MCF 10A (cell line): Measurements from ENCODE around the gene ATF7IP2. TPM values are rescaled to one million over a fixed set of nuclear protein-coding genes. Genes with fewer than 3 reads are reported as not detected.
"Not testable (repeated sequence)": the region's sequence is repeated elsewhere in the genome, so short reads cannot be mapped to it uniquely, and the experiment has no call there.

Experiments used
- BruUV-seq: library from RNA; stranded (reverse); fragments of 400-500 nt; replicated peaks from 2 replicates; lab custom pipeline; 2021; lab: Mats Ljungman, UMichigan
- CTCF ChIA-PET: fragments of 300-600 bp; sonication (Branson Sonifier 250); formaldehyde crosslinking; extraction: SDS; loops from one replicate; lab custom pipeline; 2021; ENCODE audit warnings: antibody characterized with exemption, inconsistent platforms; lab: Yijun Ruan, JAX
- POLR2A ChIA-PET: fragments of 300-600, 350-650 bp; sonication (Branson Sonifier 250); formaldehyde crosslinking; extraction: SDS; loops from one replicate; lab custom pipeline; 2020; ENCODE audit warnings: antibody characterized with exemption, inconsistent platforms; lab: Yijun Ruan, JAX
- DNase-seq: peaks from one replicate; pipeline ENCODE4 v3.0.0-alpha.2; 2018; ENCODE audit not compliant: unreplicated experiment
- H3K27ac Mint-ChIP-seq: one replicate; pipeline ENCODE4 v1.8.0; 2022; ENCODE audit warnings: mild to moderate bottlenecking, low read depth, mixed read lengths; ENCODE audit not compliant: unreplicated experiment
- H3K27me3 Mint-ChIP-seq: one replicate; pipeline ENCODE4 v1.8.0; 2022; ENCODE audit warnings: mixed read lengths; ENCODE audit not compliant: insufficient read depth, unreplicated experiment
- H3K36me3 Mint-ChIP-seq: one replicate; pipeline ENCODE4 v1.8.0; 2022; ENCODE audit warnings: mild to moderate bottlenecking, moderate library complexity, mixed read lengths; ENCODE audit not compliant: insufficient read depth, unreplicated experiment
- H3K4me1 Mint-ChIP-seq: one replicate; pipeline ENCODE4 v1.8.0; 2022; ENCODE audit warnings: mixed read lengths; ENCODE audit not compliant: insufficient read depth, unreplicated experiment
- H3K4me3 Mint-ChIP-seq: one replicate; pipeline ENCODE4 v1.8.0; 2022; ENCODE audit warnings: mild to moderate bottlenecking, moderate library complexity, mixed read lengths; ENCODE audit not compliant: unreplicated experiment
- H3K9me3 Mint-ChIP-seq: one replicate; pipeline ENCODE4 v1.8.0; 2022; ENCODE audit warnings: mixed read lengths; ENCODE audit not compliant: unreplicated experiment
- CTCF ChIP-seq: fragments of 200-600 bp; IDR thresholded peaks from one replicate; pipeline ENCODE4 v1.8.0; 2022; ENCODE audit warnings: antibody characterized with exemption, mild to moderate bottlenecking; ENCODE audit not compliant: unreplicated experiment
- intact Hi-C: fragments of 100-400 bp; cut with micrococcal nuclease; formaldehyde crosslinking; loops from 2 replicates; pipeline ENCODE4 v1.14.1; 2022
- total RNA-seq: library from RNA; stranded (reverse); gene quantifications from 2 replicates; pipeline ENCODE4 v1.2.3, GENCODE V29; 2022

The ATF7IP2 gene
- total RNA-seq, 1 experiment from 2014 or later, result 6.5 TPM

GRCh38 chr16:10410469-10410868, 24.6 kb downstream of the ATF7IP2 start:
- Mint-ChIP-seq H3K27me3 (no peaks in the 10 kb centered on the region), H3K4me1 (no peaks in the 10 kb centered on the region), H3K9me3 (peaks cover 42% of the 10 kb centered on the region), H3K27ac (no peak overlapping the region), H3K4me3 (no peak overlapping the region), H3K36me3 (peaks cover 16% of the 10 kb centered on the region)
- DNase-seq, result no peak
- POLR2A ChIA-PET, result no interaction called here
- BruUV-seq, result no TSS peak
- intact Hi-C loops, result no loop called here
- CTCF ChIA-PET, result interaction anchor here (1.3 kb wide), 1 partner anchor 326 kb away, joined by 3 read pairs; no protein-coding TSS in a partner anchor
- TF ChIP-seq CTCF, result no peak

- POLR2A ChIA-PET, result no interaction called here
- Mint-ChIP-seq H3K27ac (no peak overlapping the region), H3K4me3 (no peak overlapping the region), H3K4me1 (no peaks in the 10 kb centered on the region), H3K27me3 (no peaks in the 10 kb centered on the region), H3K9me3 (peaks cover 53% of the 10 kb centered on the region), H3K36me3 (peaks cover 16% of the 10 kb centered on the region)
- DNase-seq, result no peak
- TF ChIP-seq CTCF, result no peak
- CTCF ChIA-PET, result interaction anchor here (0.5 to 1.1 kb wide), 2 partner anchors 10 to 60 kb away, joined by 3 to 7 read pairs; no protein-coding TSS in a partner anchor
- intact Hi-C loops, result no loop called here
- BruUV-seq, result no TSS peak
These were observed 27.2 kb downstream of the ATF7IP2 start for GRCh38 chr16:10412935-10413601.

GRCh38 chr16:10418204-10418603, 32.3 kb downstream of the ATF7IP2 start:
- H3K4me1 Mint-ChIP-seq, POLR2A ChIA-PET, H3K4me3 Mint-ChIP-seq: not testable (repeated sequence)

GRCh38 chr16:10419701-10420100, 33.8 kb downstream of the ATF7IP2 start:
- peaks cover 6% of the 10 kb centered on the region for H3K4me1 Mint-ChIP-seq
- POLR2A ChIA-PET, result no interaction called here
- TF ChIP-seq CTCF, result no peak
- CTCF ChIA-PET, result interaction anchor here (0.6 to 1.0 kb wide), 3 partner anchors 13 to 1280 kb away, joined by 3 to 4 read pairs (median 3); no protein-coding TSS in a partner anchor
- no peak overlapping the region for H3K27ac Mint-ChIP-seq
- no peaks in the 10 kb centered on the region for H3K27me3 Mint-ChIP-seq
- no TSS peak for BruUV-seq
- H3K4me3 Mint-ChIP-seq, result no peak overlapping the region
- H3K9me3 Mint-ChIP-seq, result peaks cover 27% of the 10 kb centered on the region
- DNase-seq, result no peak
- intact Hi-C loops, result no loop called here
- H3K36me3 Mint-ChIP-seq, result no peaks in the 10 kb centered on the region

More at GRCh38 chr16:10418204-10418603, 32.3 kb downstream of the ATF7IP2 start:
- DNase-seq, H3K27me3 Mint-ChIP-seq, intact Hi-C loops, BruUV-seq, H3K36me3 Mint-ChIP-seq, H3K27ac Mint-ChIP-seq, CTCF ChIA-PET: not testable (repeated sequence)
- peaks cover 34% of the 10 kb centered on the region for H3K9me3 Mint-ChIP-seq
